HG03103 (cell line): ENCODE measurements around the gene IL17REL.
"Not testable (repeated sequence)": the region's sequence is repeated elsewhere in the genome, so short reads cannot be mapped to it uniquely, and the experiment has no call there.

Source experiments
- ATAC-seq: cut with Tn5 transposase; IDR thresholded peaks from one replicate; pipeline ENCODE4 v1.9.1; 2021; ENCODE audit warnings: low read depth; ENCODE audit not compliant: unreplicated experiment

IL17REL gene

DNA sequence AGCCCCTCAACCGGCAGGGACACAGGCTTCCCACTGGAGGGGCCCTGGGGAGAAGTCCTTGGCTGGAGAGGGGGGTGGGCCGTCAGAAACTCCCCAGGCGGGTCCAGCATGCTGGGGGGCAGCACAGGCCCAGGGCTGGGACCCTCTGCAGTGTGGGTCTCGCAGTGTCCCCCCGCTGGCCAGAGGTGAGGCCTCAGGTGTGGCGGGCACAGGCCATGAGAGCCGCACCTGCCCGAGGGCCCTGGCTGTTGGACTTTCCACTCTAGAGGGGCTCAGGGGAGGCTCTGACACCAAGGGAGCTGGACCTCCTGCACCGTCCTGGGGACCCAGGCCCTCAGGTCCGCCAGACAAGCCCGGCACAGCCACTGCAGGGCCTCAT, 62.7 kb downstream of the IL17REL start:
- ATAC-seq: no peak

- no peak for ATAC-seq
These were observed 63.3 kb downstream of the IL17REL start for GRCh38 chr22:49948958-49949913.

GRCh38 chr22:49948116-49948957, 64.2 kb downstream of the IL17REL start:
- no peak for ATAC-seq

GRCh38 chr22:49947296-49947622, 65.3 kb downstream of the IL17REL start:
- ATAC-seq: no peak

GRCh38 chr22:49946612-49947295, 65.8 kb downstream of the IL17REL start:
- no peak for ATAC-seq

DNA sequence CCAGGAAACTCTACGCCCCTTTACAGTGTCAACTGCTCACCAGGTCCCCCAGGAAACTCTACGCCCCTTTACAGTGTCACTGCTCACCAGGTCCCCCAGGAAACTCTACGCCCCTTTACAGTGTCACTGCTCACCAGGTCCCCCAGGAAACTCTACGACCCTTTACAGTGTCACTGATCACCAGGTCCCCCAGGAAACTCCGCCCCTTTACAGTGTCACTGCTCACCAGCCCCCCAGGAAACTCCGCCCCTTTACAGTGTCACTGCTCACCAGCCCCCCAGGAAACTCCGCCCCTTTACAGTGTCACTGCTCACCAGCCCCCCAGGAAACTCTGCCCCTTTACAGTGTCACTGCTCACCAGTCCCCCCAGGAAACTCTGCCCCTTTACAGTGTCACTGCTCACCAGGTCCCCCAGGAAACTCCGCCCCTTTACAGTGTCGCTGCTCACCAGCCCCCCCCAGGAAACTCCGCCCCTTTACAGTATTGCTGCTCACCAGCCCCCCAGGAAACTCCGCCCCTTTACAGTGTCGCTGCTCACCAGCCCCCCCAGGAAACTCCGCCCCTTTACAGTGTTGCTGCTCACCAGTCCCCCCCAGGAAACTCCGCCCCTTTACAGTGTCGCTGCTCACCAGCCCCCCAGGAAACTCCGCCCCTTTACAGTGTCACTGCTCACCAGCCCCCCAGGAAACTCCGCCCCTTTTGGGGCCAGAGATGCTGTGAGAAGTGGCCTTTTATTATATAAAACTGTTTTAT, 67.3 kb downstream of the IL17REL start:
- ATAC-seq: not testable (repeated sequence)
